ENCODE measurements around the gene BICC1.

Gene BICC1

DNA sequence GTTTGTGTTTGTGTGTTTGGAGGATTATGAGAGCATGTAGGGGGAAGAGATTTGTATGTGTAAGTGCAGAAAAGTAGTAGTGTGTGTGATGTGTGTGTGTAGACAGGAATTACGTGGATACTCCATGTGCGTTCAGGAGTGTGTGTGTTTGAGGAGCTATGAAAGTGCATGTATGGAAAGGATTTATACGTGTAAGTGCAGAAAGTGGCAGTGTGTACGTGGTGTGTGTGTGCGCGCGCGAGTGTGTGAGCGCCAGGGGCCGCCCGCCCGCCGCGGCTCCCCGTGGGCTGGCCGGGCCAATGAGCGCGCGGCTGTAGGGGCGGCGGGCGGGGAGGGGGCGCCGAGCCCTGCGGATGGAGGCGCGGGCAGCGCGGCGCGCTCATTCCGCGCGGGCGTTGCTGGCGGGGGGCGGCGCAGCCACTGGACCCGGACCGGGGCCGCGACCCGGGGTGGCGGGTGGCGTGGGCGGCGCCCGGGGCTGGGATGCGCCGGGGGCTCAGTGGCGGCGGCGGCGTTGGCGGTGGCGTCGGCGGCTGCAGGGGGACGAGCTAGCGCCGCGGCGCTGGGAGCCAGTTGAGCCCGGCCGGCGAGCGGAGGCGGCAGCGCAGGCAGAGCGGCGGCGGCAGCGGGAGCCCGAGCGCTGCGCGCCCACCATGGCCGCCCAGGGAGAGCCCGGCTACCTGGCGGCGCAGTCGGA, at the start of gene BICC1:
Gene BICC1 (plus strand): TSS at position 382 of the 697 bp plus-strand sequence. CDS start 272 bp downstream, at position 654.
- H3K27ac Mint-ChIP-seq: no peak within 1 kb of the TSS
- H3K9me3 Mint-ChIP-seq: no peaks in the 10 kb centered on the region
- peak; percentile 40 for ATAC-seq
- H3K36me3 Mint-ChIP-seq: no peaks in the 10 kb centered on the region
- H3K27me3 Mint-ChIP-seq: peaks cover 35% of the 10 kb centered on the region
- peaks cover 14% of the 10 kb centered on the region for H3K4me1 Mint-ChIP-seq
- peak within 1 kb of the TSS; percentile 66 for H3K4me3 Mint-ChIP-seq

- Mint-ChIP-seq H3K4me3 (no peak overlapping the region), H3K27me3 (no peaks in the 10 kb centered on the region), H3K4me1 (no peaks in the 10 kb centered on the region), H3K9me3 (peaks cover 5% of the 10 kb centered on the region), H3K36me3 (no peaks in the 10 kb centered on the region), H3K27ac (no peak overlapping the region)
- ATAC-seq: peak; percentile 20
These were observed 47.7 kb upstream of the BICC1 start for GRCh38 chr10:58464956-58465355.

- H3K9me3 Mint-ChIP-seq: peaks cover 5% of the 10 kb centered on the region
- no peak overlapping the region for H3K27ac Mint-ChIP-seq
- ATAC-seq: no peak
- no peaks in the 10 kb centered on the region for H3K36me3 Mint-ChIP-seq
- H3K27me3 Mint-ChIP-seq: no peaks in the 10 kb centered on the region
- no peaks in the 10 kb centered on the region for H3K4me1 Mint-ChIP-seq
- no peak overlapping the region for H3K4me3 Mint-ChIP-seq
These were observed 47.0 kb upstream of the BICC1 start for GRCh38 chr10:58465629-58466028.

DNA sequence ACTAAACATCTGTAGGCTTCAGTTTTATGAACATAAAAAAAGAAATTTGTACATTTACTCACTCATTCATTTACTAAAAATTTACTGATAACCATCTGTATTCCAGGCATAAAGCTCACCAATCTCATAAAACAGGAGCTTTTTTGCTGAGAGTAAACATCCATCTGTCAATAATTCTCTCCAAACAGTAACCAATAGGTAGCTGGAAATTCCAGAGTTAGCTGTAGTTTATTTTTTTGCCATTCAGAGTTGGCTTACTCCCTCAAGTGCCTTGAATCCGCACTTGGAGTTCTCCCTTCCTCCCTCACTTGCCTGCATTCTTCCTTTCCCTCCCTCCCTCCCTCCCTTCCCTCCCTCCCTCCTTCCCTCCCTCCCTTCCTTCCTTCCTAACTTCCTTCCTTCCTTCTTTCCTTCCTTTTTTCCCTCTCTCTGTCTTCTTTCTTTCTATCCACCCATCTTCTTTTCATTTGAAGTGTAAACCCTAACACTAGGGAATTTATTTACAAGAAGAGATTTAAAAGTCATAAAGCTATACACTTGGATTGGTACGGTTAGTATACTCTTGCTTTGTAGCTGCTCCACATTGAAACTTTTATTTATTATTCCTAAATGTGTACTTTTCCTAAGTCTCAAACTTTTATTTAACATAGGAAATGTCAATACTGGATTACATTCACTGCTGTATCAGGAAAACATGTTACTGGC, 44.6 kb upstream of the BICC1 start:
- H3K9me3 Mint-ChIP-seq: no peaks in the 10 kb centered on the region
- no peak overlapping the region for H3K27ac Mint-ChIP-seq
- no peak for ATAC-seq
- no peaks in the 10 kb centered on the region for H3K27me3 Mint-ChIP-seq
- H3K36me3 Mint-ChIP-seq: no peaks in the 10 kb centered on the region
- H3K4me3 Mint-ChIP-seq: no peak overlapping the region
- no peaks in the 10 kb centered on the region for H3K4me1 Mint-ChIP-seq

DNA sequence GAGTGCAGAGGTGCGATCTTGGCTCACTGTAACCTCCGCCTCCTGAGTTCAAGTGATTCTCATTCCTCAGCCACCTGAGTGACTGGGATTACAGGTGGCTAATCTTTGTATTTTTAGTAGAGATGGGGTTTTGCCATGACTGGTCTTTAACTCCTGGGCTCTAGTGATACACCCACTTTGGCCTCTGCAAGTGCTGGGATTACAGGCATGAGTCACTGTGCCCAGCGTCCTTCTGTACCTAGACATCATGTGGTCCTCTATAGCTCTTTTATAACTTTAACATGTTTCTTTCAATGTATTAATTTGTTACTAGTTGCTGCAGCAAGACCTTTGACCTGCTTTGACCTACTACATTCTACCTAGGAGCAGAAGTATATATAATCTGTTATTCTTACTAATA, 38.7 kb upstream of the BICC1 start:
- Mint-ChIP-seq H3K36me3 (no peaks in the 10 kb centered on the region), H3K9me3 (no peaks in the 10 kb centered on the region), H3K27ac (no peak overlapping the region), H3K4me1 (no peaks in the 10 kb centered on the region), H3K27me3 (peaks cover 15% of the 10 kb centered on the region), H3K4me3 (no peak overlapping the region)
- ATAC-seq: no peak

DNA sequence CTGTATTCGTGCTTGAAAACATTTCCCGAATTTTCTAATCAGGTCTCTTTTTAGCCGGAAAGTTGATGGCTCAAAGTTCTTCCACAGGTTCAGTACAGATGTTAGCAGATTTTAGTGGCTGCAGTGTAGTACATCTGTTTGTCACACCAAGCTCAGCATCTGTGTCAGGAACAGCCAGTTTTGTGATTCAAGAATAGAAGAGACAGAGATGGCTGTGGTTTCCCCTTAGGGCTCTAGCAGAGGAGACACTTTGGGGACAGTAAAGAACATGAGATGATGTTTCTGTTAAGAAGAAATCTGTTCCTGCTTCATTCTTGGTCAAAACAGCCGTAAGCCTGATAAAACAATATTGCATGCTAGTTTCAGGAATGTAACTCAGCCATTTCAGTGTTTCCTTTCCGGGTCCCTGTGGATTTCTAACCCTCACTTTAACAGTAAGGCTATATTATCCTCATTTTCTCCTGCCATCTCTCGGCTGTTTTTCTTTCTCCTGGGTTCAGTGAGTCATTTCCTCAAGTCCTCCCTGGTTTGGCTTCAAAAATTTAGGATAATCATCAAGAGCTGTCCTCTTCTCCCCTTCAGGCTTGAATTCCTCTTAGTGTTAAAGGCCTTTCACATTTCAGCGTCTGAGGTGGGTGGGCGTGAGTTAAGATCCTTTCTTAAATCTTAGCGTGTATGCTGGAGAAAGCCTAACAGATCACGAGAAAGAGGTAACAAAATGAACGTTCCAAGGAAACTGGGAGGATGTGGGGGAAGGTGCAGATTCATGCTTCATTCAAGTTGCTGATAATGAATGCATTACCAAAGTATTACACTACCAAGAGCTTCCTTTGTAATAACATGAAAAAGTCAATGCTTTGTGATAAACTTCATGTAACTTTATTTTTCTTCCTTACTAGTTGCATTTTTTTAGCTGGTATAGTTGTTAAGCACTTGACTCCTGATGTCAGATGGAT, 37.1 kb upstream of the BICC1 start:
- no peak for ATAC-seq
- H3K27me3 Mint-ChIP-seq: peaks cover 15% of the 10 kb centered on the region

DNA sequence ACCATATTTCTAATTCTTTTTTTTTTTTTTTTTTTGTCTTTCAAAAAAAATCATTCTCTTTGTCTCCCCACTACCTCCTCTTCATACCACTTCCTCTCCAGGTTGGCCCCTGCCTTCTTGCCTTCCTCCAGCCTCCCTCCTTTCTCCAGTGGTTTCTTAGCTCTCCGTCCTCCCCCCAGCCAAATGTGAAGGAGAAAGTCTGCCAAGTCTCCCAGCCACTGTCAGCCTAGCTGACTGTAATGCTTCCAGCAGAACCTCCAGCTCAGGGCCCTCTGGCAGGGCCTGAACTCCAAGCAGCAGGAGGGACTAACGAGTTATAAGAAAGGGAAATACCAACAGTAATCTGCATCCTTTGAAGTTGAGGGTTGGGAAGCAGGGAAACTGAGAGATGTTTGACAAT, 35.5 kb upstream of the BICC1 start:
- peaks cover 23% of the 10 kb centered on the region for H3K27me3 Mint-ChIP-seq
- no peak overlapping the region for H3K27ac Mint-ChIP-seq
- H3K4me1 Mint-ChIP-seq: no peaks in the 10 kb centered on the region
- H3K36me3 Mint-ChIP-seq: no peaks in the 10 kb centered on the region
- no peak for ATAC-seq
- no peak overlapping the region for H3K4me3 Mint-ChIP-seq
- no peaks in the 10 kb centered on the region for H3K9me3 Mint-ChIP-seq

More for the DNA sequence above, 37.1 kb upstream of the BICC1 start:
- H3K9me3 Mint-ChIP-seq: no peaks in the 10 kb centered on the region
- H3K4me1 Mint-ChIP-seq: no peaks in the 10 kb centered on the region
- no peak overlapping the region for H3K4me3 Mint-ChIP-seq
- H3K27ac Mint-ChIP-seq: no peak overlapping the region
- H3K36me3 Mint-ChIP-seq: no peaks in the 10 kb centered on the region

DNA sequence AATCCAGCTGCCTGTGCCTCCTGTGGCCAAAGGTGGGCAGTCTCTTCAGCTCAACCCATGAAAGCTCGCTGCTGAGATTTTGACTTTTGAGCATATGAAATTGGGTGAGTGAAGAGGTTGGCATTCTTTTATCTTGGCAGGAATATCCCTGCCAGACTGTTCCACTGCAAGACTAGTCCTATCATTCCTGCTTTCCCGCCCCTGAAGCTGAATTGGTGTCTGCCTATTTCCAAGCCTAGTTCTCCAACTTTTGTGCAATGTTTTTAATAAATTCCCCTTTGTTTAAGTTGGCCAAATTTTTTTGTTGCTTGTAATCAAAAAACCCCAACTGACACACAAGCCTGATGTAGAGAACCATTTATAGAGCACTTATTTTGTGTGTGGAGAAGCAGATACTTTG, 34.8 kb upstream of the BICC1 start:
- Mint-ChIP-seq H3K9me3 (no peaks in the 10 kb centered on the region), H3K36me3 (no peaks in the 10 kb centered on the region), H3K27me3 (peaks cover 30% of the 10 kb centered on the region), H3K27ac (no peak overlapping the region), H3K4me1 (no peaks in the 10 kb centered on the region), H3K4me3 (no peak overlapping the region)
- ATAC-seq: no peak

- H3K4me3 Mint-ChIP-seq: no peak overlapping the region
- no peaks in the 10 kb centered on the region for H3K36me3 Mint-ChIP-seq
- peaks cover 30% of the 10 kb centered on the region for H3K27me3 Mint-ChIP-seq
- no peak overlapping the region for H3K27ac Mint-ChIP-seq
- H3K4me1 Mint-ChIP-seq: no peaks in the 10 kb centered on the region
- no peak for ATAC-seq
- H3K9me3 Mint-ChIP-seq: no peaks in the 10 kb centered on the region
These were observed 33.6 kb upstream of the BICC1 start for GRCh38 chr10:58479045-58479444.

DNA sequence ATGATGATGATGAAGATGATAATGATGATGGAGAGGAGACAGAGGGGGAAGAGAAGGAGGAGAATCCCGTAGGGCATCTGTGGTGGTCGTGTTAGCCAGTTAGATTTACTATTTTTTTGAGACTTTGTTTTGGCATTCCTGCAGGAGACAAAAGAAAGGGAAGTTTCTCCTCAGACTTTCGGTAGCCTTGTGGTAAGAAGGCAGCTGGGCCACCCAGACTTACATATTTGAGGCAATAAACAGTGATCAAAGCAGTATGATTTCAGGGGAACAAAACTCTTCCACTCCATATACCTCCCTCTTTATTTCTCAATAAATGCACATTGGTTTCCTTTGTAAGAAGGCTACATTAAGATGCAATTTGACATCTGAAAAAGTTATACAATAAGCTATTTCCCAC, 32.4 kb upstream of the BICC1 start:
- no peaks in the 10 kb centered on the region for H3K9me3 Mint-ChIP-seq
- H3K36me3 Mint-ChIP-seq: no peaks in the 10 kb centered on the region
- no peak overlapping the region for H3K27ac Mint-ChIP-seq
- H3K4me3 Mint-ChIP-seq: no peak overlapping the region
- peaks cover 30% of the 10 kb centered on the region for H3K27me3 Mint-ChIP-seq
- H3K4me1 Mint-ChIP-seq: no peaks in the 10 kb centered on the region
- no peak for ATAC-seq

- no peaks in the 10 kb centered on the region for H3K4me1 Mint-ChIP-seq
- H3K36me3 Mint-ChIP-seq: no peaks in the 10 kb centered on the region
- no peak overlapping the region for H3K27ac Mint-ChIP-seq
- no peak overlapping the region for H3K4me3 Mint-ChIP-seq
- no peaks in the 10 kb centered on the region for H3K9me3 Mint-ChIP-seq
- H3K27me3 Mint-ChIP-seq: peaks cover 30% of the 10 kb centered on the region
- ATAC-seq: no peak
These were observed 31.0 kb upstream of the BICC1 start for GRCh38 chr10:58481569-58482109.

DNA sequence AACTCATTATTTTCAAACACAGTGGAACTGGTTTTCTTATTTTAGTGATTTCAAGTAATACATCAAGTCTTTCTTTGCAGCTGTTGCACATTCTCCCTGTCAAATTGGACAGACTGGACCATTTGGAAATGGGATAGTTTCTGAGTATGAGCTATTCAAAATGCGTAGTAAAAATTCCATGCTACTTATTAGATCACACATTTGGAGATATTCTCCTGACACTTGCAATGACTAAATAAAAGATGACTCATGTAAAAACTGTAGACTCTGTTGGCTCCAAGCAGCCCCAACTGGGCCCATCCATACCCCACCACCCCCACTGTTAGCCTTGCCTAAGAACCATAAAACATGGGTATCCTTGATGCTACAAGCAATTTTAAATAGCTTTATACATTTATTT, 25.9 kb upstream of the BICC1 start:
- H3K27ac Mint-ChIP-seq: no peak overlapping the region
- no peaks in the 10 kb centered on the region for H3K9me3 Mint-ChIP-seq
- no peaks in the 10 kb centered on the region for H3K4me1 Mint-ChIP-seq
- H3K36me3 Mint-ChIP-seq: no peaks in the 10 kb centered on the region
- ATAC-seq: no peak
- H3K4me3 Mint-ChIP-seq: no peak overlapping the region
- H3K27me3 Mint-ChIP-seq: peaks cover 10% of the 10 kb centered on the region

- no peaks in the 10 kb centered on the region for H3K9me3 Mint-ChIP-seq
- no peaks in the 10 kb centered on the region for H3K36me3 Mint-ChIP-seq
- H3K27ac Mint-ChIP-seq: no peak overlapping the region
- ATAC-seq: no peak
- no peaks in the 10 kb centered on the region for H3K27me3 Mint-ChIP-seq
- no peak overlapping the region for H3K4me3 Mint-ChIP-seq
- no peaks in the 10 kb centered on the region for H3K4me1 Mint-ChIP-seq
These were observed 23.8 kb upstream of the BICC1 start for GRCh38 chr10:58488921-58489320.

- H3K27ac Mint-ChIP-seq: no peak overlapping the region
- no peak for ATAC-seq
- no peaks in the 10 kb centered on the region for H3K36me3 Mint-ChIP-seq
- H3K9me3 Mint-ChIP-seq: no peaks in the 10 kb centered on the region
- H3K27me3 Mint-ChIP-seq: no peaks in the 10 kb centered on the region
- H3K4me3 Mint-ChIP-seq: no peak overlapping the region
- no peaks in the 10 kb centered on the region for H3K4me1 Mint-ChIP-seq
These were observed 9.7 kb upstream of the BICC1 start for GRCh38 chr10:58502956-58503355.

DNA sequence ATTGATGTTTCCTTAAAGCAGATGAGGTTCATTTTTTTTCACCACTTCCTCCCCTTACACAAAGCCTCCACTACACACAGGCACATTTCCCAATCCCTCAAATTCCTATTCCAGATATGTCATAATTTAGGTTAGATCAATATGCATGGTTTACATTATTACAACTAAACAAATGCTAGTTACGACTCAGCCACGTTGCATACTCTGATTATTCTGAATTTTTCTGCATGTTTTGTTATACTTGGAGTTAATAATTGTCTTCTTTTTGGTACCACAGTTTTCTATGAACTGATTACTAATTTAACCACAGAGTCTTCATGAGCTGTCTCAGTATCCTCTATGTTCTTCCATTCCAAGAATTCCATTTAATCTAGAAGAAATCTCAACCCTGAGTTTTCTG, 4.4 kb upstream of the BICC1 start:
- Mint-ChIP-seq H3K4me3 (no peak overlapping the region), H3K27ac (no peak overlapping the region), H3K36me3 (no peaks in the 10 kb centered on the region), H3K27me3 (peaks cover 11% of the 10 kb centered on the region), H3K9me3 (no peaks in the 10 kb centered on the region), H3K4me1 (peaks cover 7% of the 10 kb centered on the region)
- ATAC-seq: no peak
